T1000 (cell line): ENCODE results near the gene GPR82.
A peak's percentile ranks its signal among the peaks of the same experiment; 100 is the strongest.
"Not testable (repeated sequence)": the region's sequence is repeated elsewhere in the genome, so short reads cannot be mapped to it uniquely, and the experiment has no call there.

ENCODE experiments used
- DNase-seq: peaks from one replicate; lab custom pipeline; 2025; ENCODE audit warnings: mixed read lengths; lab: John Stamatoyannopoulos, UW

GPR82 gene

GRCh38 chrX:41719610-41720009, 4.4 kb upstream of the GPR82 start:
- not testable (repeated sequence) for DNase-seq

- no peak for DNase-seq
These were observed 3.7 kb upstream of the GPR82 start for GRCh38 chrX:41720125-41720779.

GRCh38 chrX:41721590-41721989, 2.4 kb upstream of the GPR82 start:
- no peak for DNase-seq

GRCh38 chrX:41722214-41722613, 1.8 kb upstream of the GPR82 start:
- DNase-seq = no peak

- DNase-seq = no peak
These were observed 964 bp upstream of the GPR82 start for GRCh38 chrX:41722816-41723618.

- DNase-seq = no peak
These were observed 4.1 kb downstream of the GPR82 start for GRCh38 chrX:41728125-41728524.

GRCh38 chrX:41730081-41730480, 6.1 kb downstream of the GPR82 start:
- DNase-seq = no peak

- no peak for DNase-seq
These were observed 8.3 kb downstream of the GPR82 start for GRCh38 chrX:41732260-41732659.

GRCh38 chrX:41733939-41734338, 10.0 kb downstream of the GPR82 start:
- no peak for DNase-seq

- no peak for DNase-seq
These were observed 10.5 kb downstream of the GPR82 start for GRCh38 chrX:41734530-41734929.

GRCh38 chrX:41737065-41737464, 13.1 kb downstream of the GPR82 start:
- no peak for DNase-seq

GRCh38 chrX:41739871-41740270, 15.9 kb downstream of the GPR82 start:
- DNase-seq = no peak

GRCh38 chrX:41750716-41751115, 26.7 kb downstream of the GPR82 start:
- DNase-seq = no peak

- DNase-seq = no peak
These were observed 34.4 kb downstream of the GPR82 start for GRCh38 chrX:41758401-41758800.

GRCh38 chrX:41759817-41760216, 35.8 kb downstream of the GPR82 start:
- DNase-seq = no peak

GRCh38 chrX:41761169-41761568, 37.2 kb downstream of the GPR82 start:
- no peak for DNase-seq

- no peak for DNase-seq
These were observed 37.7 kb downstream of the GPR82 start for GRCh38 chrX:41761702-41762101.

- peak; percentile 13 for DNase-seq
These were observed 55.1 kb downstream of the GPR82 start for GRCh38 chrX:41779030-41779564.
